Ishikawa (cell line): ENCODE data around the gene TNS3.

Experiments used
- EGR1 ChIP-seq: IDR thresholded peaks from 2 replicates; pipeline ENCODE4 v1.6.1; 2012
- EP300 ChIP-seq: IDR thresholded peaks from 2 replicates; pipeline ENCODE4 v1.6.1; 2012; ENCODE audit warnings: borderline replicate concordance
- RAD21 ChIP-seq: IDR thresholded peaks from 2 replicates; pipeline ENCODE4 v1.6.1; 2012; ENCODE audit warnings: low read depth
- YY1 ChIP-seq: IDR thresholded peaks from 2 replicates; pipeline ENCODE4 v1.6.1; 2012; ENCODE audit warnings: low read depth

DNA sequence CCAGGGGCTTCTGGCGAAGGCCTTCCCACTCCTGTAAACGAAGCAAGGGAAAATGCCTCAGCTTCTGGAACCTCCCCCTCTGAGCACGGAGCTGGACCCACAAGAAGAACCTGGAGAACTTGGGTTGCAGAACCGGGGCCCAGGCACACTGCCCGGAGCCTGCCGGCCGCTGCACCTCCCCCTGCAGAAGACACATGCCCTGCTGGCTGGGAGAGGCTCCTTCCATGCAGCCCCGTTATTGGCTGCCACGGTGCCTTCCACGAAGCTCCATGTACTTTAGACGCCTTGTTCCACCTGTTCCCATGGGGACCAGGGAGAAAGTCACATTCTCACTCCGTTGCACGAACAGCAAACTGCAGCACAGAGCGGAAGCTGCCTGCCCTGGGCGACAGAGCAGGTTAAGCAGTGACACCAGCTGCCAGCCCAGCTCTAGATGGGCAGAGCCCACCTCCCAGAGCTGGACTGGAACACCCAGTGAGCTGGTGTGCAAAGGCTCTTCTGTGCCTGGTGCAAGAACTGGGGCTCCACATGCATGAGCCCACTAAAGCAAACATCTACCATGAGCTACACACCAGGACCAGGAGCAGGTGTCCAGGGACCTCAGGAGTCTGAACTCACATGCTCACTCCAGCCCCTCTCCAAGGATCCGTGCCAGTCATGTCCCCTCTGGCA is 70.1 kb downstream of the TNS3 start:
- TF ChIP-seq RAD21 (no peak), EP300 (no peak), YY1 (no peak), EGR1 (no peak)
